ENCODE results near the gene ZNF736.
"Not testable (repeated sequence)": the region's sequence is repeated elsewhere in the genome, so short reads cannot be mapped to it uniquely, and the experiment has no call there.

Gene ZNF736

GRCh38 chr7:64324166-64324565 lies 10.4 kb downstream of the ZNF736 start:
- H3K4me1 Mint-ChIP-seq (ENCODE audit: low read depth) = peaks cover 25% of the 10 kb centered on the region
- H3K27ac Mint-ChIP-seq, H3K4me3 Mint-ChIP-seq, DNase-seq, H3K27me3 Mint-ChIP-seq: not testable (repeated sequence)
- H3K36me3 Mint-ChIP-seq (ENCODE audit: low read depth) = peaks cover 90% of the 10 kb centered on the region
- H3K9me3 Mint-ChIP-seq = peaks cover 42% of the 10 kb centered on the region

- H3K27ac Mint-ChIP-seq; H3K4me1 Mint-ChIP-seq (ENCODE audit: low read depth); DNase-seq; H3K4me3 Mint-ChIP-seq; H3K27me3 Mint-ChIP-seq: not testable (repeated sequence)
- peaks cover 95% of the 10 kb centered on the region for H3K36me3 Mint-ChIP-seq (ENCODE audit: low read depth)
- peaks cover 53% of the 10 kb centered on the region for H3K9me3 Mint-ChIP-seq
These were observed 35.0 kb downstream of the ZNF736 start for GRCh38 chr7:64348713-64349210.

GRCh38 chr7:64359543-64359942 lies 45.8 kb downstream of the ZNF736 start:
- Mint-ChIP-seq H3K27me3 (no peaks in the 10 kb centered on the region), H3K9me3 (peaks cover 56% of the 10 kb centered on the region), H3K4me3 (no peak overlapping the region), H3K27ac (no peak overlapping the region), H3K36me3 (ENCODE audit: low read depth) (peaks cover 62% of the 10 kb centered on the region), H3K4me1 (ENCODE audit: low read depth) (no peaks in the 10 kb centered on the region)
- DNase-seq = no peak

- Mint-ChIP-seq H3K27ac (no peak overlapping the region), H3K9me3 (peaks cover 81% of the 10 kb centered on the region), H3K4me3 (no peak overlapping the region), H3K36me3 (ENCODE audit: low read depth) (peaks cover 12% of the 10 kb centered on the region), H3K27me3 (no peaks in the 10 kb centered on the region), H3K4me1 (ENCODE audit: low read depth) (no peaks in the 10 kb centered on the region)
- DNase-seq = no peak
These were observed 57.4 kb downstream of the ZNF736 start for GRCh38 chr7:64371116-64371515.

- peaks cover 72% of the 10 kb centered on the region for H3K9me3 Mint-ChIP-seq
- H3K27me3 Mint-ChIP-seq = no peaks in the 10 kb centered on the region
- H3K36me3 Mint-ChIP-seq (ENCODE audit: low read depth) = peaks cover 7% of the 10 kb centered on the region
- H3K27ac Mint-ChIP-seq = no peak overlapping the region
- H3K4me3 Mint-ChIP-seq = no peak overlapping the region
- DNase-seq = no peak
- H3K4me1 Mint-ChIP-seq (ENCODE audit: low read depth) = no peaks in the 10 kb centered on the region
These were observed 59.3 kb downstream of the ZNF736 start for GRCh38 chr7:64373017-64373416.

- Mint-ChIP-seq H3K27ac (no peak overlapping the region), H3K9me3 (peaks cover 15% of the 10 kb centered on the region), H3K27me3 (no peaks in the 10 kb centered on the region), H3K4me1 (ENCODE audit: low read depth) (no peaks in the 10 kb centered on the region), H3K4me3 (no peak overlapping the region), H3K36me3 (ENCODE audit: low read depth) (no peaks in the 10 kb centered on the region)
- DNase-seq = no peak
These were observed 86.6 kb downstream of the ZNF736 start for GRCh38 chr7:64400401-64400800.

All from activated T-cell treated with anti-CD3 and anti-CD28 coated beads, Interleukin-2, amount 50 U/mL, for 24 hours (primary cell).